Colonic mucosa (tissue), 4 donors: ENCODE results near the gene MGAT4A. TPM values are rescaled to one million over a fixed set of nuclear protein-coding genes. Genes with fewer than 3 reads are reported as not detected.

Source experiments
- DNase-seq: peaks from one replicate; pipeline ENCODE4 v3.0.0-alpha.2; 2020
- H3K27ac ChIP-seq: fragments of 200-600 bp; one replicate; pipeline ENCODE4 v1.8.0; 2021
- H3K27me3 ChIP-seq: fragments of 200-600 bp; one replicate; pipeline ENCODE4 v1.8.0; 2021
- H3K36me3 ChIP-seq: fragments of 200-600 bp; one replicate; pipeline ENCODE4 v1.8.0; 2021
- H3K4me1 ChIP-seq: fragments of 200-600 bp; one replicate; pipeline ENCODE4 v1.8.0; 2021; ENCODE audit warnings: mild to moderate bottlenecking
- H3K4me3 ChIP-seq: fragments of 200-600 bp; one replicate; pipeline ENCODE4 v1.8.0; 2021
- H3K9ac ChIP-seq, 2 donors: one replicate each; pipeline ENCODE4 v1.7.0; 2013; ENCODE audit warnings: control low read depth in 2 of 2, low read depth in 2 of 2, low read length in 2 of 2
- H3K9me3 ChIP-seq: fragments of 200-600 bp; one replicate; pipeline ENCODE4 v1.8.0; 2021
- CTCF ChIP-seq: fragments of 200-600 bp; IDR thresholded peaks from one replicate; pipeline ENCODE4 v1.8.0; 2022; ENCODE audit warnings: antibody characterized with exemption, mild to moderate bottlenecking
- intact Hi-C: fragments of 100-400 bp; cut with DNase I; formaldehyde crosslinking; loops from one replicate; pipeline ENCODE4 v1.14.1; 2022
- total RNA-seq, 2 donors: library from RNA; stranded (reverse); fragmentation: NEBNext Ultra II Directional in 1 of 2; extraction: Animal tissue kit (Norgen Biotek cat#: 25700) in 1 of 2; gene quantifications; one replicate each; pipeline ENCODE4 v1.2.1, GENCODE V29; 2021
- donor health status: healthy.
- donor health status: DM: no; HTN: no; CAD: no.
- donor health status: DM: no; HTN: no; CAD: no.

Gene MGAT4A
- total RNA-seq, 2 donors from 2014 or later: 103 to 125 TPM

- TF ChIP-seq CTCF: no peak
- intact Hi-C loops: no loop called here
- H3K27me3 ChIP-seq: no peaks in the 10 kb centered on the region
- no peaks in the 10 kb centered on the region for H3K36me3 ChIP-seq
- no peaks in the 10 kb centered on the region for H3K4me1 ChIP-seq
- DNase-seq: no peak
- H3K27ac ChIP-seq: no peak overlapping the region
- no peak overlapping the region for H3K9ac ChIP-seq
- H3K4me3 ChIP-seq: no peak overlapping the region
- no peaks in the 10 kb centered on the region for H3K9me3 ChIP-seq
Observed at GRCh38 chr2:98623657-98624056, 107.3 kb downstream of the MGAT4A start.

DNA sequence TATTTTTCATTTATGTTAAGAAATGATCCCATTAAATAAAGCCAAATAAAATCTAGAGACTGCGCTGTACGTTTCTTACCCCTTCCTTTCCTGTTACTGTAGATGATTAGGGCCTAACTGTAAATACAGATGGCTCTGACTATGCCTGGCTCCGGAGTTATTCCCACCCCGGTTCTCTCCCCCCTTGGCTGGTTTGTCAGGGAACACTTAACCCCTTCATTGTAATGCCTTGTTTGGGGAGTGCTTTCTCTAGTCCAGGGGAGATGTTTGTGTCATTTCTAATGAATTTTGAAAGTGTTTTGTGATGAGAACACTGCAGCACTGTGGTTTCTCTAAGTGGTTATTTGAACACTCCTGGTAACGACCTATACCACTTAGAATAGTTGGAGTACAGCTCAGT is 113.8 kb downstream of the MGAT4A start:
- no peak overlapping the region for H3K4me3 ChIP-seq
- TF ChIP-seq CTCF: no peak
- no peak for DNase-seq
- no peak overlapping the region for H3K27ac ChIP-seq
- intact Hi-C loops: no loop called here
- H3K27me3 ChIP-seq: no peaks in the 10 kb centered on the region
- H3K36me3 ChIP-seq: peaks cover 3% of the 10 kb centered on the region
- H3K9me3 ChIP-seq: no peaks in the 10 kb centered on the region
- no peaks in the 10 kb centered on the region for H3K4me1 ChIP-seq
- no peak overlapping the region for H3K9ac ChIP-seq

DNA sequence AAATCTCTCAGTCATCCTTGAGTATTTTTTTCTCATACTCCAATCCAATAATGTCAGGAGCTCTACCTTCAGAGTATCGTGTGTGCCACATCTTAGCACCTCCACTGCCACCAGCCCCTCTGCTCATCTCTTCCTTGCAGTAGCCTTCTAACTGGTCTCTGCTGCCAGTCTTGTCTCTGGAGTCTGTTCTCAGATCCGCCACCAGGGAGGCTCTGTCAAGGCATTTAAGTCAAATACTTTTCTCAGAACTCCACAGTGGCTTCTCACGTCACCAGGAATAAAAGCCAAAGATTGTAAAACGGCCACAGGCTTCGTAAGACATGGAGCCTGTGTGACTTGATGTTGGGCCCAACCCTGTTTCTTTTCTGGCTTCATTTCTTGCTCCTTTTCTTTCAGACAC is 115.5 kb downstream of the MGAT4A start:
- Histone ChIP-seq H3K9me3 (no peaks in the 10 kb centered on the region), H3K4me3 (no peak overlapping the region), H3K27ac (no peak overlapping the region), H3K9ac (no peak overlapping the region), H3K4me1 (peaks cover 3% of the 10 kb centered on the region), H3K27me3 (no peaks in the 10 kb centered on the region), H3K36me3 (peaks cover 3% of the 10 kb centered on the region)
- no peak for DNase-seq
- no peak for TF ChIP-seq CTCF
- intact Hi-C loops: no loop called here

- Histone ChIP-seq H3K27ac (no peak overlapping the region), H3K9ac (no peak overlapping the region), H3K27me3 (no peaks in the 10 kb centered on the region), H3K9me3 (no peaks in the 10 kb centered on the region), H3K4me3 (no peak overlapping the region), H3K36me3 (peaks cover 3% of the 10 kb centered on the region), H3K4me1 (peaks cover 14% of the 10 kb centered on the region)
- DNase-seq: no peak
- no peak for TF ChIP-seq CTCF
- intact Hi-C loops: no loop called here
Observed at GRCh38 chr2:98614024-98614739, 116.8 kb downstream of the MGAT4A start.

- DNase-seq: no peak
- H3K27ac ChIP-seq: peak overlapping the region; percentile 87
- H3K4me1 ChIP-seq: peaks cover 14% of the 10 kb centered on the region
- no peaks in the 10 kb centered on the region for H3K9me3 ChIP-seq
- no peaks in the 10 kb centered on the region for H3K27me3 ChIP-seq
- H3K36me3 ChIP-seq: no peaks in the 10 kb centered on the region
- H3K9ac ChIP-seq: peak overlapping the region; percentile 93 to 98
- TF ChIP-seq CTCF: no peak
- H3K4me3 ChIP-seq: peak overlapping the region; percentile 99
- intact Hi-C loops: no loop called here
Observed at GRCh38 chr2:98608962-98609604, 121.8 kb downstream of the MGAT4A start.
